ENCODE data around the gene MST1.

MST1 gene

DNA sequence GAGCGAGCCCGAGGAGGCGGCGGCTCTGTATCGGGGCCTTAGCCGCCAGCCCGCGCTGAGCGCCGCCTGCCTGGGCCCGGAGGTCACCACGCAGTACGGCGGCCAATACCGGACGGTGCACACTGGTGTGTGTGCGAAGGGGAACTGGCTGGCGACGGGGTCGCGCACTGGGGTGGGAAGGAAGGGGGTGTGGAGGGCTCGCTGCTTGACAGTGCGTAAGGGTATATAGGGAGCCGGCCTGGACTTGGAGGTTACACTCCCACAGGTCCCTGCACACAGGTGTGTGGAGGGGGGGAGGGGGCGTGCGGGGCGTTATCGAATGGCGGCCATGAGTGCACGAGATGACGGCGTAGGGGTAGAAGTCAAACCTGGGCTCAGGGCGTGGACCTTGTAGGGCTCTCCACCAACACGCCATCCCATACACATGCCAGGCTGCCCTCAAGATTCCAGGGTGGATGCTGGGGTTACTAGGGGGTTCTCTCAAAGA is 14.7 kb downstream of the MST1 start:
- DNase-seq (ENCODE audit: low read depth): peak; percentile 8

DNA sequence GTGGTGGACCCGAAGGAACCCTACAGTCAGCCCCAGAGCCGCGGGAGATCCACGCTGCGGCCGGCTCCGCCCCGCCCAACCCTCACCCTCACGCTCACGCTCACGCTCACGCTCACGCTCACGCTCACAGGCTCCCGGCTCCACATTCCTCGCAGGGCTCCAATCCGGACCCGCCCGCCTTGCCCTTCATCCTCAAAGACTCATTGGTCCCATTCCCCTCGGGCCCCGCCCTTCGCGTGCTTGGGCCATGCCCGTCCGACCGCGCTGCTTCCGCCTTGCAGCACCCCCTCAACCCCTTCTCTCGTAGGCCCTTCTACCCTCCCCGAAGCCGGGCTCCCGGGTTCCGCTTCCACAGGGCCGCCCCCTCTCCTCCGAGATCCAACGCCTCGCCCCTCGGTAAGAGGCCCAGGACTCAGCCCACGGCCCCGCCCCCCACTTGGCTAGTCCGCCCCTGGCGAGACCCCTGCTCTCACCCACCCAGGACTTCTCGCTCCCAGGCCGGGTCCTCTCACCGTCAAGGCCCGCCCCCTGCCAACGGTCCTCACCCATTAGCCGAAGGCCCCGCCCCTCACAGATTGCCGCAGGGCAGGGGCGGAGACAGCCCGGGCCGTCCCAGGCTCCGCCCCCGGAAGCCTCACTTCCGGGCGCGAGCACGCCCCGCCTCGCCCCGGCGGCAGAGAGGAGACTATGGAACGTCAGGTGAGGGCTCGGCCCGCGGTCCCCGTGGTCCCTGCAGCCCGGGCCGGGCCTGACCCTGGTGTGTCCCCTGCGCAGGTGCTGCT is 15.4 kb downstream of the MST1 start, which contains the start of gene APEH:
TSS of gene APEH (plus strand) at position 637 of the 782 bp plus-strand sequence. CDS start at position 688, 51 bp downstream.
- peak; percentile 96 for DNase-seq (ENCODE audit: low read depth)

DNA sequence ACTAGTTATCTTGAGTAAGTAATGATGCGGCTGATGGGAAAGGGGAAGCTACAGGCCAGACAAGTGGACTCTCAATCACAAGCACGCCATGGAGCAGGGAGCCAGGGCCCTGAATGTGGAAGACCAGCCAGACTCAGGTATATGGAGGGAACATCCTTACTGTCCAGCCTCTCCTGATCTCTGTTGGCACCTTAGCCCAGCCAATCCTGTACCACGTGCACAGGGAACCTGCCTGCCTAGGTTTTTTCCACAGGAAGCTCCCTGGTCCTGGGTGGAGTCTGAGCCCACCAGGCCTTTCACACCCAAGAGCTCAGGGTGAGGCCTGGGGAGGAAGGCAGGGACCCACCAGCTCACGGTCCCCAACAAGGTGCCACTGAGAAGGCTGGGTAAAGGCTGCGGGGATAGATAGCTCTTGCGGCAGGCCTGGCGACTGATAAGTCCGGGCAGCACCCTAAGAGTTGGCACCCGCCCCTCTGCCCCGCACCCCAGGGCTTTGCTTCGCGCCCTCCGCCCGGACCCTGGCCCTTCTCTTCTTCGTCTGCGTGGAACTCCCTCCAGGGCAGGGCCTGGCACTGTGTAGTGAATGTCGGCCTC is 16.1 kb downstream of the MST1 start:
- no peak for DNase-seq (ENCODE audit: low read depth)

DNA sequence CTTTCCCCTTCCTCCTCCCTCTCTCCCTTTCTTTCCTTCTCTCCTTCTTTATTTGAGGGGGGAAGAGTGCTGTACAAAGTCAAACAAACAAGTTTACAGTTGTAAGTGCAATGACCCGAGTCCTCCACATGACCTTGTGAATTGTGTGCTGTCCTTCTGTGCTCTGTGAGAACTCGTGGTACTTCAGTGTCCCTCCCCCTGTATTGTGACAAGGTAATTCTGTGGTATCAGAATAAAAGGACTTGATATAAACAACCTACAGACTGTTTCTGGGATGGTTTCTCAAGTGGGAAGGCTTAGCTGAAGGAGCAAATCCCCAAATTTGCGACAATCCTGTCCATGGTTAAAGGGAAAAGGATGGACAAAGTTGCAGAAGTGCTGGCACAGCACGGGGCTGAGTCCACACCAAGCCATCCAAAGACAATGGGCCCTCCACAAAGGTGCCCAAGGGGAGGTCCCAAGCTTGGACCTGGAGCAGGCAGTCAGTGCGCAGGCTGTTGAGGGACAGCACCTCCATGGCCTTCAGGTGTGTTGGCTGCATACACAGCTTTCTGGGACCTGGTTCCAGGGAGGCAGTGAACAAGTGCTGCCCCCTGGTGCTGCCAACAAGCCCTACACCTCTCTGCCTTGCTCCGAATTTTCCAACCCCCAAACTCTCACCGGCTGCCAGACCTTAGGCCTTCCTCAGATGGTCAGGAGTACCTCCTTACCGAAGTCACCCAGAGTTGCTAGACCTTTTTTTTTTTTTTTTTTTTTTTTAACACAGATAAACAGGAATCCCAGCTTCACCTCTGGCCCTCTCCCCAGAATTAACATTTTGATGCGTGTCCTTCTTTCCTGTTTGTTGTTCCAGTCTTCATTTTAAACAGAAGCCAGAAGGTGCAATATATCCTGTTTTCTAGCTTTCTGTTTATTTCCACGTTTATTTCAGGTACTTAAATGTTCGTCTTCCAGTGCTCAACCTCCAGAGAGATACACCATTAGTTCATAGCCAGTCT is 17.7 kb downstream of the MST1 start:
- peak; percentile 29 for DNase-seq (ENCODE audit: low read depth)

DNA sequence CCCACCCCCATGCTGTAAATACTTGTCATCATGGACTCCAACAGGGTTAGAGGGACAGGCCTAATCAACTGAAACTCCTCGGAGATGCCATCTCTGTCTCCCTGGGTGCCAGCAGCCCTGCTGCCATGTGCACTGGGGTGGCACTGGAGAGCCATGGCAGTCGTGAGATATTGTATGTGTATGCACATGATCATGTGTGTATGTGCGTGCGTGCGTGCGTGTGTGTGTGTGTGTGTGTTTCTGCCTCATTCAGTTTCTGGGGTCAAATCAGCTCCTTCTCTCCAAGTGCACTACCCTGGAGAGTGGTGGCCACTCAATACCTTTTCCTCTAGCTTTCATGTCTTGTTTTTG is 18.4 kb downstream of the MST1 start:
- DNase-seq (ENCODE audit: low read depth): no peak

DNA sequence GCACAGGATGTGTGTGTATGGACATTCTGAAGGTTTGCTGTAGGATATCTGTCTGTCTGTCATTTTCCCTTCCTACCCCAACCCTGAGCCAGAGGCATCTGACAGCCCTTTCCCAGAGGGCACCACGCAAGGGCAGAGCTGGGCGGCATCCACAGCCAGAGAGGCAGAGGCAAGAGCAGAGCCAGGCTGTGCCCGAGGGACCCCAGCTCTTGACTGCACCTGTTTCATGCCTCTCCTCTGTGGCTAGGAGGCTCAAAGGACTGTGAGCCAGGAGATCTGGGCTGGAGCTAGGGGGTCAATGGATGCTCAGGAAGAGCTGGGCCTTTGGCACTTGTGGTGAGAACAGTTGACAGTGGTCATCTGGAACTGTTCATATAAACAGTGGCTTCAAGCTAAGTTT is 19.9 kb downstream of the MST1 start:
- no peak for DNase-seq (ENCODE audit: low read depth)

DNA sequence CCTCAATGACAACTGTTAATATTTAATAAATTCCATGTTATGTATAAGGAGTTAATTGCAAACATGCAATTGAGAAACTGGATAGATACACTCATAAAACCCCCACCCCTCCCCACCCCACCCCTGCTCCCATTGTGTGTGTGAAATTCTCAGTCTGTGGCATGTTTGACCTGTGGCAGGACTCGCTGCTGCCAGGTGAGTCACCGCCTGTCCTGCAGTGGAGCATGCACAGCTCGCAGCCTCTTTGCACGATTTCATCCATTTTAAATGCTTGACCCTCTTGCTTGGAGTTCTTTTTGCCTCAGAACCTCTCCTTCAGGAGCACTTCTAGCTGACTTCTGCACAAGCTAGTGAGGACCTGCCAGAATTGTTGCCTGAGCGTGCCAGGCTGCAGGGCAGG is 20.4 kb downstream of the MST1 start:
- no peak for DNase-seq (ENCODE audit: low read depth)

DNA sequence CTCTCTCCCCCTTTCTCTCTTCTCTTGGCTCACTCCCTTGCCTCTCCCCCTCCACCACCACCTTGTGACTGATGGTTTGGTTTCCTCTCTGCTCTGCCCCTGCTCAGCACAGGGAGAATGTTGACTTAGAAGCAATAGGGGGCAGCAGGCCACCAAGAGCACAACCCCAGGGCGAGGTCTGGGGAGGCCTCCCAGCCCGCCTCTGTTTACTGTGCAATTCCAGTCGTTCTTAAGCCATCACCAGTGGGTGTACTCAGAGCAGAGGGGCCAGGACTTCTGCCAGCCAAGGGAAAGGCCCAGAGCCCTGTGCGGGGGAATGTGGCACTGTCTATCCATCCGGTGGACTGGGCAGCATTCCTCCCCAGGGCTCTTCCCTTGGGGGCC is 20.9 kb downstream of the MST1 start:
- no peak for DNase-seq (ENCODE audit: low read depth)

DNA sequence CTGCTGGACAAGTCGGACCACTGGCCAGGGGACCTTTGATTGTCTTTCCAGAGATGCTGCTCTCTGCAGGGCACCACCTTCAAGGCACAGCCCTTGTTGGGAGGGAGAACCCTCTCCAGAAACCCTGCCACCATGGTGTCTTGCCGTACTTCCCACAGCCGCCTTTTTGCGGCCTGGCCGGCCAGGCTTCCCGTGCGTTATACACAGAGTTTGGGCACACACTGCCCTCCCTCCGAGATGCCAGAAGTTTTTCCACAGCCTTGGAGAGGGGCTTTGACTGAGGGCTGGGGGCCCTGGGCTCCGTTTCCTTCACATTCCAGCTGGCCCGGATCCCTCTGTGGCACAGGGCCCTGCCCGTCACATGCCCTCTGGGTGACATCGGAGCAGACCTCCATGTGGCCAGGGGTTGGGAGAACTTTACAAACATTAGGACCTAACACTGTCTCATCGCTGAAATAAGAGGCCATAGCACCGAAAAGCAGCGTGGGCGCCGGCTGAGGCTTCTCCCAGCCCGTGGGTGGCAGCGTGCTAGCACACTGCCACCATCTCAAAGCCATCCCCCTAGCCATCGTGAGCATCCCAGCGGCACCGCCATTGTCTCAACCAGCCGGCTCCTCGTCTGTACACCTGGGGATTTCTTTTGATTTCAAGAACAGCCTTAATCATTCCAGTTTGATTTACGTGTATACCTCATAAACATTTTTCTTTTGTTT is 21.4 kb downstream of the MST1 start:
- DNase-seq (ENCODE audit: low read depth): no peak

DNA sequence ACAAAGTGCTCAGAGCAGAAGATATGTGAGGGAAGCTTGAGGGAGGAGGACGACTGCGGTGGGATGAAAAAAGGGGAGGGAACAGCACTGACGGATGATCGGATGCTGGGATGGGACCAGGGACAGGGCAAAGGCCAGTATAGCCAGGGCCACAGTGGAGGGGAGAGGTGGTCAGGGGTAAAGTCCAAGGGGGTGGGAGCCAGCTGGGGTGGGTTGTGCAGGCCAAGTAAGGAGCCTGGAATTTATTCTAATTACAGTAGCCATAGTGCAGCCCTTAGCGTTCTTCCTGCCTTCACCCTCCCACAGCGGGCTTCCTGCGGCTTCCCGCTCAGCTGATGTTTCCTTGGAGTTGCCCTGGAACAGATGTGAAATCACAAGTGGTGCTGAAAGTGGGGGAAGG is 22.7 kb downstream of the MST1 start:
- DNase-seq (ENCODE audit: low read depth): no peak

DNA sequence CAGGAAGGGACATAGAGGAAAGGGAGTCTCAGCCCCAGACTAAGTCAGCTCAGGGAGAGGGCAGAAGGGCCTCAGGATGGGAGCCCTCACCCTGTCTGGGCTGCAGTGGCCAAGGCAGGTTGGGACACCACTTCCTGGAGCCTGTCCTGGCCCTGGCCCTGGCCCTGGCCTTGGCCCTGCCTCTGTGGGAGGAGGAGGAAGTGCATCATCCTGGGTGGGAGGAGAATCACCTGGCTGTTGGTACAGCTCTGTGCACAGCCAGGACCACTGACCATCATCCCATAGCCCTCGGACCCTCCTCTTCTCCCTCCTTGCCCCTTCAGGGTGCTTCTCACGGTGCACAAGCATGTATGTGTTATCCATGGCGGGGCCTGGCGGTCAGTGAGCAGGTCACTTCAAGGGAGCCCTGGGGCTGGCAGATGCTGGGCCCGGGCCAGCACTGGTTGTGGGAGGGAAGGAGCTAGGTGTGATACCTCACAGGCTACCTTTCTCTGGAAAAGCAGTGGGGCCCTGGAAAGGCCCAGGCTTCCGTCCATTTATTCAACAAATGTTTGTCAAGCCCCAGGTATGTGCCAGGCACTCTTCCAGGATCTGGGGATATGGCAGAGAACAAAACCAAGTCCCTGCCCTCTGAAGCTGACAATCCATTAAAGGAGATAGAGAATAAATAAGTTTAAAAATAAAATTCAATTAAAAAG is 23.3 kb downstream of the MST1 start:
- DNase-seq (ENCODE audit: low read depth): no peak

DNA sequence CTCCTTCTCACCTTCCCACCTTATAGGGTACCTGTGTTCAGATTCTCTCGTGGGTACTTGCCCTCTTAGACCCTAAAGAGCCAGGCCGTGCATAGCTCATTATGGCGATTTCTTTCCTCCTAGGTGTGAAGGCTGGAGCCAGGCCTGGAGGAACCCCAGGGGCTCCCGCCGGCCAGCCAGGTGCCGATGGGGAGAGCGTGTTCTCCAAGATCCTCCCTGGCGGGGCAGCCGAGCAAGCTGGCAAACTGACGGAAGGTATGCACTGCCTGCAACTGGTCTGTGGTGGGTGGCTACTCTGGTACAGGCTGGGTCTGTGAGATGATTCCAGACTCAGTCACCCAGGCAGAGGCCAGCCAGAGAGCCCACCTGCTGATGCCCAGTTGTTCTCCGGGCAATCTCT is 25.0 kb downstream of the MST1 start:
- DNase-seq (ENCODE audit: low read depth): no peak

DNA sequence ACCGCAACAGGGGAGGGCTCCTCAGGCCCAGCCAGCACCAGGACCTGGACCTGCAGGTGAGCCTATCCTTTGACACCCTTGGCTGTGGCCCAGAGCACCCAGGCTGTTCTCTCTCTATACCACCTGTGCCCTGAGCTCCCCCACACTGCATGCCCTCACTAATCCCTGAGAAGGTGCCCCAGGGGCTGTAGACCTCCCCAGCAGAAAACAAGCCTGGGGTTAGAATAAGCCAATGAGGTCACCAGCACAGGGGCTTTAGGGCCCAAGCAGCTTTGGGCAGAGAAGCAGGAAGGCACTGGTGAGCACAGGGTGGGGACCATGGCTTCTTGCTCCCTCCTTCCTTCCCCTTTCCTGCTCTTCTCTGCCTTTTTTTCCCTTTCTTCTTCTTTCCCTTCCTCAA is 25.4 kb downstream of the MST1 start:
- no peak for DNase-seq (ENCODE audit: low read depth)

DNA sequence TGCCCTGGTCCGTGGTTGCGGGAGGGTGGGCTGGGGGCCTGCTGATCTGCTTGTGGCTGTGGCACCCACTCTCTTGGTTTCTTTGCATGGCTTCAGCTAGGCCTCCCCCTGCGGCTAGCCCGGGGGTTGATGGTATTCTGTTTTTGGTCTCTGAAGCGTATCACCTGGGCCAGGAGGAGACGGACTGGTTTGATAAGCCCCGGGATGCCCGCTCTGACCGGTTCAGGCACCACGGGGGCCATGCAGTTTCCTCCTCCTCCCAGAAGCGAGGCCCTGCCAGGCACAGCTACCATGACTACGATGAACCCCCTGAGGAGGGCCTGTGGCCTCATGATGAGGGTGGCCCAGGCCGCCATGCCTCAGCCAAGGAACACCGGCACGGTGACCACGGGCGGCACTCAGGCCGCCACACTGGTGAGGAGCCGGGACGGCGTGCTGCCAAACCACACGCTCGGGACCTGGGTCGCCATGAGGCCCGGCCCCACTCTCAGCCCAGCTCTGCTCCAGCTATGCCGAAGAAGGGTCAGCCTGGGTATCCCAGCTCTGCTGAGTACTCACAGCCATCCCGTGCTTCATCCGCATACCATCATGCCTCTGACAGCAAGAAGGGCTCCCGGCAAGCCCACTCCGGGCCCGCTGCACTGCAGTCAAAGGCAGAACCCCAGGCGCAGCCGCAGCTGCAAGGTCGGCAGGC is 26.4 kb downstream of the MST1 start:
- no peak for DNase-seq (ENCODE audit: low read depth)

DNA sequence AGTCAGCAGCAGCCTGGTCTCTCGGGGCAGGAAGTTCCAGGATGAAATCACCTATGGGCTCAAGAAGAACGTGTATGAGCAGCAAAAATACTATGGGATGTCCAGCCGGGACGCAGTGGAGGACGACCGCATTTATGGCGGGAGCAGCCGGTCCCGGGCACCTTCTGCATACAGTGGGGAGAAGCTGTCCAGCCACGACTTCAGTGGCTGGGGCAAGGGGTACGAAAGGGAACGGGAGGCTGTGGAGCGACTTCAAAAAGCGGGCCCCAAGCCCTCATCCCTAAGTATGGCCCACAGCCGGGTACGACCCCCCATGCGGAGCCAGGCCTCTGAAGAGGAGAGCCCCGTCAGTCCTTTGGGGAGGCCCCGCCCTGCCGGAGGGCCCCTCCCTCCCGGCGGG is 27.3 kb downstream of the MST1 start:
- DNase-seq (ENCODE audit: low read depth): no peak

DNA sequence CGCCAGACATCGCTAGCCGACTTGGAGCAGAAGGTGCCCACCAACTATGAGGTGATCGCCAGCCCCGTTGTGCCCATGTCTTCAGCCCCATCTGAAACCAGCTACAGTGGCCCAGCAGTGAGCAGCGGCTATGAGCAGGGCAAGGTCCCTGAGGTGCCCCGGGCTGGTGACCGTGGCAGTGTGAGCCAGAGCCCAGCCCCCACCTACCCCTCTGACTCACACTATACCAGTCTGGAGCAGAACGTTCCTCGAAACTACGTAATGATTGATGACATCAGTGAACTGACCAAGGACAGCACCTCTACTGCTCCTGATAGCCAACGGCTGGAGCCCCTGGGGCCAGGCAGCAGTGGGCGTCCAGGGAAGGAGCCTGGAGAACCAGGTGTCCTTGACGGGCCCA is 28.0 kb downstream of the MST1 start:
- DNase-seq (ENCODE audit: low read depth): no peak

DNA sequence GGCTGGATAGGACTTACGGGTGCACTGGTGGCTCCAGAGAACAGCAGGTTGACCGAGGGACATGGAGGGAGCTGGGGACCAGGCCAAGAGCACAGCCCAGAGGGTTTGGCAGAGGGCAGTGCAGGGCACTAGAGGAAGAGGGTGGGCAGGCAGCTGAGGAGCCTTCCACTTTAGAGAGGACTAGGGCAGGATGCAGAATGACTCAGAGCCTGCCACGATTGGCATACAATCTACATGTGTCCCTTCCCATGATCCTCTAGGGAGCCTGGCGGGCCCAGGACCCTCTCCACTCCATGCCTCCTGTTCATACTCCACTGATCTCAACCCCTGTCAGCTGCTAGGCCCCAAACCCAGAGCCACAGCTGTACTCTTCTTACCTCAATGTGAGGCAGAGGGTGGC is 29.5 kb downstream of the MST1 start:
- no peak for DNase-seq (ENCODE audit: low read depth)

DNA sequence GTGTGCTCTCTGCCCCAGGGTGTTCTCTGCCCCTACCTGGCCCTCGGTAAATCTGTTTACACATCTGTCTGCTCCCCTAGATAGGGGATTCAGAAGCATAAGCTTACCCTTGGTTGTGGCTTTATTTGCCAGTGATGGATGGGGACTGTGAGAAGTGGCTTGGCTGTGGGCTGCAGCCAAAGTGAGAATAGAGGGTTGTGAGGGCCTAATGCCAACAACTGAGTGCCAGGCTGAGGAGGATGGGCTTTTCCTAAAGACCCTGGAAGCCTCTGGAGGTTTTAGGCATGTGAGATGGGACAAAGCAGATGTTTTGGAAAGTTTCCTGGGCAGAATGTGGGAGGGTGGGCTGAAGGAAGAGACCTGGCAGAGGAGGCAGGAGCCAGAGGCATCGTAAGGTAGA is 30.6 kb downstream of the MST1 start:
- no peak for DNase-seq (ENCODE audit: low read depth)

DNA sequence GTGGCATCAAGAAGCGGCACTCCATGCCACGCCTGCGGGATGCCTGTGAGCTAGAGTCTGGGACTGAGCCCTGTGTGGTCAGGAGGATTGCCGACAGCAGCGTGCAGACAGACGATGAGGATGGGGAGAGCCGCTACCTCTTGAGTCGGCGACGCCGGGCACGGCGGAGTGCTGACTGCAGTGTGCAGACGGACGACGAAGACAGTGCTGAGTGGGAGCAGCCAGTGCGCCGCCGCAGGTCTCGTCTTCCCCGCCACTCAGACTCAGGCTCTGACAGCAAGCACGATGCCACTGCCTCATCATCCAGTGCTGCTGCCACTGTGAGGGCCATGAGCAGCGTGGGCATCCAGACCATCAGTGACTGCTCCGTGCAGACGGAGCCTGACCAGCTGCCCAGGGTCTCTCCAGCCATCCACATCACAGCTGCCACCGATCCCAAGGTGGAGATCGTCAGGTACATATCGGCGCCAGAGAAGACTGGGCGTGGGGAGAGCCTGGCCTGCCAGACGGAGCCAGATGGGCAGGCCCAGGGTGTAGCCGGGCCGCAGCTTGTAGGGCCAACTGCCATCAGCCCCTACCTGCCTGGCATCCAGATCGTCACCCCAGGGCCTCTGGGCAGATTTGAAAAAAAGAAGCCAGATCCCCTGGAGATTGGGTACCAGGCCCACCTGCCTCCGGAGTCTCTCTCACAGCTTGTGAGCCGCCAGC is 31.9 kb downstream of the MST1 start:
- no peak for DNase-seq (ENCODE audit: low read depth)

DNA sequence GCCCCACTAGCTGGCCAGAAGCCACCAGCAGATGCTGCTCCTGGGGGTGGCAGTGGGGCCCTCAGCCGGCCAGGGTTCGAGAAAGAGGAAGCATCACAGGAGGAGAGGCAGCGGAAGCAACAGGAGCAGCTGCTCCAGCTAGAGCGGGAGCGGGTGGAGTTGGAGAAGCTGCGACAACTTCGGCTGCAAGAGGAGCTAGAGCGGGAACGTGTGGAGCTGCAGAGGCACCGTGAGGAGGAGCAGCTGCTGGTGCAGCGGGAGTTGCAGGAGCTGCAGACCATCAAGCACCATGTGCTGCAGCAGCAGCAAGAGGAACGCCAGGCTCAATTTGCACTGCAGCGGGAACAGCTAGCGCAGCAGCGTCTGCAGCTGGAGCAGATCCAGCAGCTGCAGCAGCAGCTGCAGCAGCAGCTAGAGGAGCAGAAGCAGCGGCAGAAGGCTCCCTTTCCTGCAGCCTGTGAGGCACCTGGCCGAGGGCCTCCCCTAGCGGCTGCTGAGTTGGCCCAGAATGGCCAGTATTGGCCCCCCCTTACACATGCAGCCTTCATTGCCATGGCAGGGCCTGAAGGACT is 32.6 kb downstream of the MST1 start:
- no peak for DNase-seq (ENCODE audit: low read depth)
